Measurements from ENCODE around the gene PGA5.

DNA sequence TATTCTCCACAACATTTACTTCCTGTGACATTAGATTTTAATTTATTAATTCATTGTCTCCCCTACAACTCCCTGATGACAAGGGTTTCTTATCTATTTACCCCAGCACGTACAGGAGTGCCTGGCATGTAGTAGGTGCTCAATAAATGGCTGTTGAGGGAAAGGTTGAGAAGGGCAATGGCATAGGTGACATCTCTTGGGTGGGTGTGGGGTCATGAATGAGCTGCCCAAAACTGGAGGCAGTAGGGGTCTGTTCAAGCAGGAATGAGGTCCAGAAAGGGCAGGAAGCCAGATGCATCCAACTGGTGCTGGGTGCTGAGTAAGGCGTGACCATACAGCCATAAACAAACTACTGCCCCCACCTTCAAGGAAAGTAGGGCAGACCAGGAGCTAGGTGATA, 51.4 kb downstream of the PGA5 start:
- TF ChIP-seq POLR2A (IDR thresholded peaks at IDR 0.05): no peak
- TF ChIP-seq EP300 (IDR thresholded peaks at IDR 0.05): no peak

Data from tibial nerve (tissue), 3 donors.